ENCODE results near the gene SAMD13. TPM values are rescaled to one million over a fixed set of nuclear protein-coding genes. Genes with fewer than 3 reads are reported as not detected.

The SAMD13 gene
- total and polyA plus RNA-seq, 12 donors: 0.37 to 2.2 (median 1.2) TPM; not detected in 1

GRCh38 chr1:84266748-84267147 lies 34.8 kb upstream of the SAMD13 start:
- WGBS, 2 donors: 0% methylated on average over 1 of the region's 1 CpG
- H3K4me1 ChIP-seq: peaks cover 0 to 5% (median 0%) of the 10 kb centered on the region in 9 donors
- ATAC-seq (no peak), DNase-seq (no peak)
- no peak overlapping the region for H3K4me3 ChIP-seq
- H3K36me3 ChIP-seq: no peaks in the 10 kb centered on the region
- TF ChIP-seq, protein P1, sequence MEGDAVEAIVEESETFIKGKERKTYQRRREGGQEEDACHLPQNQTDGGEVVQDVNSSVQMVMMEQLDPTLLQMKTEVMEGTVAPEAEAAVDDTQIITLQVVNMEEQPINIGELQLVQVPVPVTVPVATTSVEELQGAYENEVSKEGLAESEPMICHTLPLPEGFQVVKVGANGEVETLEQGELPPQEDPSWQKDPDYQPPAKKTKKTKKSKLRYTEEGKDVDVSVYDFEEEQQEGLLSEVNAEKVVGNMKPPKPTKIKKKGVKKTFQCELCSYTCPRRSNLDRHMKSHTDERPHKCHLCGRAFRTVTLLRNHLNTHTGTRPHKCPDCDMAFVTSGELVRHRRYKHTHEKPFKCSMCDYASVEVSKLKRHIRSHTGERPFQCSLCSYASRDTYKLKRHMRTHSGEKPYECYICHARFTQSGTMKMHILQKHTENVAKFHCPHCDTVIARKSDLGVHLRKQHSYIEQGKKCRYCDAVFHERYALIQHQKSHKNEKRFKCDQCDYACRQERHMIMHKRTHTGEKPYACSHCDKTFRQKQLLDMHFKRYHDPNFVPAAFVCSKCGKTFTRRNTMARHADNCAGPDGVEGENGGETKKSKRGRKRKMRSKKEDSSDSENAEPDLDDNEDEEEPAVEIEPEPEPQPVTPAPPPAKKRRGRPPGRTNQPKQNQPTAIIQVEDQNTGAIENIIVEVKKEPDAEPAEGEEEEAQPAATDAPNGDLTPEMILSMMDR (IDR thresholded peaks at IDR 0.05): no peak
- no peaks in the 10 kb centered on the region for H3K27me3 ChIP-seq
- no peak overlapping the region for H3K27ac ChIP-seq
- intact Hi-C loops (cut with DNase I): no loop called here
- H3K9me3 ChIP-seq: no peaks in the 10 kb centered on the region

DNA sequence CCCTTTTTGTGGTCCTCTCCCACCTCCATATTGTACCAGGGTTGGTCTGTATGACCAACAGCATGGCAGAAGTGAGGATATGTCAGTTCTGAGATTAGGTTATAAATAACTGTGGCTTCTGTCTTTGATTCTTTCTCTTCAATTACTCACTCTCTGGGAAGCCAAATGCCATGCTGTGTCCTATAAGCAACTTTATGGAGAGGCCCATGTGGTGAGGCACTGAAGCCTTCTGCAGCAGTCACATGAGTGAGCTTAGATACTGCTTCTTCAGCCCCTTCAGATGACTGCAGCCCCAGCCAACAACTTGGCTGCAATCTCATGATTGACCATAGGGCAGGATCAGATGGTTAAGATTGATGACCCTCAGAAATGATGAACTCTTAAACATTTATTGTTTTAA lies 34.0 kb upstream of the SAMD13 start:
- intact Hi-C loops (cut with DNase I): no loop called here
- TF ChIP-seq, protein P1 (IDR thresholded peaks at IDR 0.05): no peak
- ATAC-seq: no peak

GRCh38 chr1:84268346-84268745 lies 33.2 kb upstream of the SAMD13 start:
- TF ChIP-seq, protein P1 (IDR thresholded peaks at IDR 0.05): no peak
- intact Hi-C loops (cut with DNase I): no loop called here
- peaks cover 0 to 2% (median 0%) of the 10 kb centered on the region in 11 donors for H3K9me3 ChIP-seq

More for the DNA sequence above, 34.0 kb upstream of the SAMD13 start:
- no peaks in the 10 kb centered on the region for H3K9me3 ChIP-seq
- H3K4me1 ChIP-seq: peaks cover 0 to 8% (median 0%) of the 10 kb centered on the region in 9 donors
- H3K36me3 ChIP-seq: no peaks in the 10 kb centered on the region
- H3K27ac ChIP-seq: no peak overlapping the region
- H3K27me3 ChIP-seq: no peaks in the 10 kb centered on the region
- no peak for DNase-seq
- no peak overlapping the region for H3K4me3 ChIP-seq

DNA sequence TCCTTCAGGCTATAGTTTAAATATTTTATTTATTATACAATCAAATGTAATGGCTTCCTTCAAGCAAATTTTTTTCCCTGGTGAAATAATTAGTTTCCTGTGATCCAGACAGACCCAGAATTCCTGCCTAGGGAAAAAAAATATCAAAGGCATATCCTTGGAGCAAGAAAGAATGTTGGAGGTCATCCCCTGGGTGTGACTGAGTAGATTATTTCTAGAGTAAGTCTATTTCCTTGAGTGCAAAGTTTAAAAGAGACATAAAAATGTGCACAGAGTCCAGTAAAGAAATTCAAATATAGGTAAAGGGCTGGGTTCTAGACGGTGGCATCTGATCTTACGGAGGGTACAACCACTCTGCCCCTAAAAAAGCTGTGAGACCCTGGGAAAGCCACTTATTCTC lies 32.2 kb upstream of the SAMD13 start:
- no peak overlapping the region for H3K4me3 ChIP-seq
- no peaks in the 10 kb centered on the region for H3K27me3 ChIP-seq
- H3K4me1 ChIP-seq: peaks cover 0 to 8% (median 0%) of the 10 kb centered on the region in 9 donors
- no peaks in the 10 kb centered on the region for H3K36me3 ChIP-seq
- WGBS, 2 donors: 27 to 72% methylated on average over 2 of the region's 2 CpGs
- intact Hi-C loops (cut with DNase I): no loop called here
- no peak overlapping the region for H3K27ac ChIP-seq
- DNase-seq (no peak), ATAC-seq (no peak)
- H3K9me3 ChIP-seq: peaks cover 0 to 2% (median 0%) of the 10 kb centered on the region in 11 donors
- TF ChIP-seq, protein P1 (IDR thresholded peaks at IDR 0.05): no peak

More at GRCh38 chr1:84268346-84268745, 33.2 kb upstream of the SAMD13 start:
- H3K4me3 ChIP-seq: no peak overlapping the region
- 95% methylated on average over 1 of the region's 1 CpG for WGBS, 2 donors
- peaks cover 0 to 8% (median 0%) of the 10 kb centered on the region in 9 donors for H3K4me1 ChIP-seq
- no peaks in the 10 kb centered on the region for H3K27me3 ChIP-seq
- no peak for DNase-seq
- H3K27ac ChIP-seq: no peak overlapping the region
- ATAC-seq: no peak
- no peaks in the 10 kb centered on the region for H3K36me3 ChIP-seq

Measured in heart right ventricle (tissue), 16 donors.